Neural progenitor cell (in vitro differentiated cells): ENCODE data around the gene PADI2. TPM values are rescaled to one million over a fixed set of nuclear protein-coding genes. Genes with fewer than 3 reads are reported as not detected.

Experiments
- DNase-seq: peaks from one replicate; pipeline ENCODE4 v3.0.0-alpha.2; 2016; ENCODE audit warnings: low spot score
- H2AFZ ChIP-seq: fragments of 200-600 bp; sonication (generic); replicated peaks from 2 replicates; pipeline ENCODE4 v1.6.1; 2016; ENCODE audit warnings: antibody characterized with exemption
- H3F3A ChIP-seq: fragments of 200-600 bp; sonication (generic); 2 replicates; pipeline ENCODE4 v1.6.1; 2016; ENCODE audit warnings: antibody characterized with exemption, low read depth
- H3K27ac ChIP-seq: fragments of 200-600 bp; sonication (generic); 2 replicates; pipeline ENCODE4 v1.5.1; 2016; ENCODE audit warnings: mild to moderate bottlenecking
- H3K27me3 ChIP-seq: fragments of 200-600 bp; sonication (generic); 2 replicates; pipeline ENCODE4 v1.6.1; 2016; ENCODE audit warnings: mild to moderate bottlenecking, moderate library complexity
- H3K36me3 ChIP-seq: fragments of 200-600 bp; sonication (generic); 2 replicates; pipeline ENCODE4 v1.5.1; 2016
- H3K4me1 ChIP-seq: fragments of 200-600 bp; sonication (generic); 2 replicates; pipeline ENCODE4 v1.6.1; 2016; ENCODE audit warnings: mixed run types
- H3K4me2 ChIP-seq: fragments of 200-600 bp; sonication (generic); 2 replicates; pipeline ENCODE4 v1.6.1; 2016
- H3K4me3 ChIP-seq: fragments of 200-600 bp; sonication (generic); 2 replicates; pipeline ENCODE4 v1.5.1; 2016
- H3K79me2 ChIP-seq: fragments of 200-600 bp; sonication (generic); 2 replicates; pipeline ENCODE4 v1.6.1; 2016; ENCODE audit warnings: low read depth
- H3K9ac ChIP-seq: fragments of 200-600 bp; sonication (generic); 2 replicates; pipeline ENCODE4 v1.6.1; 2016
- H3K9me3 ChIP-seq: fragments of 200-600 bp; sonication (generic); 2 replicates; pipeline ENCODE4 v1.5.1; 2016; ENCODE audit warnings: low read depth
- H4K20me1 ChIP-seq: fragments of 200-600 bp; sonication (generic); 2 replicates; pipeline ENCODE4 v1.6.1; 2016; ENCODE audit warnings: low read depth
- H3K27ac Mint-ChIP-seq: 3 replicates; pipeline ENCODE4 v1.8.0; 2021; ENCODE audit warnings: mixed read lengths
- H3K27me3 Mint-ChIP-seq: 2 replicates; pipeline ENCODE4 v1.8.0; 2022; ENCODE audit warnings: low read depth, mild to moderate bottlenecking, inconsistent platforms, moderate library complexity, mixed read lengths; ENCODE audit not compliant: insufficient read depth
- H3K36me3 Mint-ChIP-seq: 3 replicates; pipeline ENCODE4 v1.8.0; 2021; ENCODE audit warnings: mixed read lengths
- H3K4me1 Mint-ChIP-seq: 3 replicates; pipeline ENCODE4 v1.8.0; 2021; ENCODE audit warnings: mixed read lengths
- H3K4me3 Mint-ChIP-seq: 3 replicates; pipeline ENCODE4 v1.8.0; 2021; ENCODE audit warnings: mild to moderate bottlenecking, moderate library complexity, mixed read lengths
- H3K9me3 Mint-ChIP-seq: 3 replicates; pipeline ENCODE4 v1.8.0; 2020; ENCODE audit warnings: mixed read lengths
- EZH2 ChIP-seq: fragments of 200-600 bp; sonication (generic); IDR thresholded peaks from 2 replicates; pipeline ENCODE4 v1.6.1; 2017; ENCODE audit warnings: antibody characterized with exemption, mild to moderate bottlenecking, moderate library complexity
- EZH2phosphoT487 ChIP-seq: fragments of 200-600 bp; sonication (generic); IDR thresholded peaks from 2 replicates; pipeline ENCODE4 v1.6.1; 2017; ENCODE audit warnings: antibody characterized with exemption
- total RNA-seq: library from RNA; depleted of rRNA; stranded (reverse); fragments of >200 nt; gene quantifications from 2 replicates; pipeline ENCODE4 v1.2.3, GENCODE V29; 2015; ENCODE audit warnings: low replicate concordance
- TF ChIP-seq, protein P1 (sequence below): fragments of 200-600 bp; sonication (generic); IDR thresholded peaks from 2 replicates; pipeline ENCODE4 v1.5.1; 2017; ENCODE audit warnings: antibody characterized with exemption, mild to moderate bottlenecking

The PADI2 gene
- total RNA-seq, 1 donor from 2014 or later, result 0.77 TPM

DNA sequence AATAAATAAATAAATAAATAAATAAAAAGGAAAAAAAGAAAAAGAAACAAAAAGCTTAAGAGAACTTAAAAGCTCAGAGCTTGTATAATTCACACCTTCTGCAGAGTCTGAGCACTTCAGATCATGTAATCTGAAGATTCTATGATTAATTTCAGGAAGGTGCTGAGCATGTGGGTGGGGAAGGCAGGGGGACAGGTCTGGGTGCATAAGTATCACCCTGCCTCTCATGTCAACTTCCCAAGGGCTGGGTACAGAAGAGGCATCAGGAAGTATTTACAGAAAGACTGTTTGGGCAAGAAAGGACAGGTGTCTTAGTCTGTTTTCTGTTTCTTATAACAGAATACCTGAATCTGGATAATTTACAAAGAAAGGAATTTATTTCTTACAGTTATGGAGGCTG is 20.4 kb upstream of the PADI2 start:
- no peaks in the 10 kb centered on the region for H3K27me3 ChIP-seq
- no peaks in the 10 kb centered on the region for H3F3A ChIP-seq
- DNase-seq, result no peak
- H3K36me3 ChIP-seq, result no peaks in the 10 kb centered on the region
- no peaks in the 10 kb centered on the region for H3K4me1 ChIP-seq
- TF ChIP-seq, protein P1, sequence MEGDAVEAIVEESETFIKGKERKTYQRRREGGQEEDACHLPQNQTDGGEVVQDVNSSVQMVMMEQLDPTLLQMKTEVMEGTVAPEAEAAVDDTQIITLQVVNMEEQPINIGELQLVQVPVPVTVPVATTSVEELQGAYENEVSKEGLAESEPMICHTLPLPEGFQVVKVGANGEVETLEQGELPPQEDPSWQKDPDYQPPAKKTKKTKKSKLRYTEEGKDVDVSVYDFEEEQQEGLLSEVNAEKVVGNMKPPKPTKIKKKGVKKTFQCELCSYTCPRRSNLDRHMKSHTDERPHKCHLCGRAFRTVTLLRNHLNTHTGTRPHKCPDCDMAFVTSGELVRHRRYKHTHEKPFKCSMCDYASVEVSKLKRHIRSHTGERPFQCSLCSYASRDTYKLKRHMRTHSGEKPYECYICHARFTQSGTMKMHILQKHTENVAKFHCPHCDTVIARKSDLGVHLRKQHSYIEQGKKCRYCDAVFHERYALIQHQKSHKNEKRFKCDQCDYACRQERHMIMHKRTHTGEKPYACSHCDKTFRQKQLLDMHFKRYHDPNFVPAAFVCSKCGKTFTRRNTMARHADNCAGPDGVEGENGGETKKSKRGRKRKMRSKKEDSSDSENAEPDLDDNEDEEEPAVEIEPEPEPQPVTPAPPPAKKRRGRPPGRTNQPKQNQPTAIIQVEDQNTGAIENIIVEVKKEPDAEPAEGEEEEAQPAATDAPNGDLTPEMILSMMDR, result no peak
- TF ChIP-seq EZH2phosphoT487 (no peak), EZH2 (no peak)
- H3K4me3 Mint-ChIP-seq, result no peak overlapping the region
- H3K27me3 Mint-ChIP-seq, result peaks cover 2% of the 10 kb centered on the region
- H3K27ac Mint-ChIP-seq, result no peak overlapping the region
- no peaks in the 10 kb centered on the region for H3K9me3 ChIP-seq
- H3K27ac ChIP-seq, result no peak overlapping the region
- no peaks in the 10 kb centered on the region for H3K79me2 ChIP-seq
- no peak overlapping the region for H2AFZ ChIP-seq
- no peak overlapping the region for H3K9ac ChIP-seq
- no peak overlapping the region for H3K4me2 ChIP-seq
- no peaks in the 10 kb centered on the region for H4K20me1 ChIP-seq
- peaks cover 11% of the 10 kb centered on the region for H3K4me1 Mint-ChIP-seq
- no peaks in the 10 kb centered on the region for H3K9me3 Mint-ChIP-seq
- no peaks in the 10 kb centered on the region for H3K36me3 Mint-ChIP-seq
- H3K4me3 ChIP-seq, result no peak overlapping the region

GRCh38 chr1:17137441-17137840 is 18.2 kb upstream of the PADI2 start:
- no peaks in the 10 kb centered on the region for H3K36me3 Mint-ChIP-seq
- H3K27ac Mint-ChIP-seq, result no peak overlapping the region
- Histone ChIP-seq H3F3A (no peaks in the 10 kb centered on the region), H4K20me1 (no peaks in the 10 kb centered on the region), H3K4me3 (no peak overlapping the region), H3K4me1 (no peaks in the 10 kb centered on the region), H3K36me3 (no peaks in the 10 kb centered on the region), H3K4me2 (no peak overlapping the region), H3K27me3 (no peaks in the 10 kb centered on the region), H3K79me2 (no peaks in the 10 kb centered on the region), H3K9me3 (no peaks in the 10 kb centered on the region), H2AFZ (no peak overlapping the region), H3K9ac (no peak overlapping the region), H3K27ac (no peak overlapping the region)
- no peak for DNase-seq
- no peak overlapping the region for H3K4me3 Mint-ChIP-seq
- H3K4me1 Mint-ChIP-seq, result peaks cover 11% of the 10 kb centered on the region
- H3K27me3 Mint-ChIP-seq, result peaks cover 2% of the 10 kb centered on the region
- TF ChIP-seq EZH2 (no peak), EZH2phosphoT487 (no peak)
- TF ChIP-seq, protein P1, result no peak
- no peaks in the 10 kb centered on the region for H3K9me3 Mint-ChIP-seq

DNA sequence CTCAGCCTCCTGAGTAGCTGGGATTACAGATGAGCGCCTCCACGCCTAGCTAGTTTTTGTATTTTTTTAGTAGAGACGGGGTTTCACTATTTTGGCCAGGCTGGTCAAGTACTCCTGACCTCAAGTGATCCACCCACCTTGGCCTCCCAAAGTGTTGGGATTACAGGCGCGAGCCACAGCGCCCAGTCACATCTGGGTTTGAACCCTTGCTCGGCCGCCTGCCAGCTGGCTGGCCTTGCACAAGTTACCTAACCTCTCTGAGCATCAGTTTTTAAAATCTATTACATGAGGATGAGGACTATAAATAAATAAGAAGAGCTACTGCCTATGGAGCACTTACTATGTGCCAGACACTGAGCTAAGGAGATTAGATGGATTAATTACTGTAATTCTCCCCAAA is 17.7 kb upstream of the PADI2 start:
- H3K9me3 Mint-ChIP-seq, result no peaks in the 10 kb centered on the region
- Histone ChIP-seq H3K9me3 (no peaks in the 10 kb centered on the region), H2AFZ (no peak overlapping the region), H3K27ac (no peak overlapping the region), H3K79me2 (no peaks in the 10 kb centered on the region), H3K27me3 (no peaks in the 10 kb centered on the region), H3K4me2 (no peak overlapping the region), H3K4me3 (no peak overlapping the region), H3K36me3 (no peaks in the 10 kb centered on the region), H3K4me1 (no peaks in the 10 kb centered on the region), H4K20me1 (no peaks in the 10 kb centered on the region), H3K9ac (no peak overlapping the region), H3F3A (no peaks in the 10 kb centered on the region)
- no peak overlapping the region for H3K4me3 Mint-ChIP-seq
- H3K27ac Mint-ChIP-seq, result no peak overlapping the region
- TF ChIP-seq, protein P1, result no peak
- TF ChIP-seq EZH2phosphoT487, result no peak
- H3K27me3 Mint-ChIP-seq, result peaks cover 4% of the 10 kb centered on the region
- H3K36me3 Mint-ChIP-seq, result no peaks in the 10 kb centered on the region
- no peak for DNase-seq
- peaks cover 11% of the 10 kb centered on the region for H3K4me1 Mint-ChIP-seq

- Histone ChIP-seq H3K27me3 (no peaks in the 10 kb centered on the region), H3K9ac (no peak overlapping the region), H3K27ac (no peak overlapping the region), H3K36me3 (no peaks in the 10 kb centered on the region), H4K20me1 (no peaks in the 10 kb centered on the region), H3K79me2 (no peaks in the 10 kb centered on the region), H3K4me3 (no peak overlapping the region), H2AFZ (no peak overlapping the region), H3K4me1 (no peaks in the 10 kb centered on the region), H3K4me2 (no peak overlapping the region), H3F3A (no peaks in the 10 kb centered on the region), H3K9me3 (no peaks in the 10 kb centered on the region)
- TF ChIP-seq EZH2 (no peak), EZH2phosphoT487 (no peak)
- TF ChIP-seq, protein P1, result no peak
- no peak for DNase-seq
- H3K36me3 Mint-ChIP-seq, result no peaks in the 10 kb centered on the region
- H3K4me3 Mint-ChIP-seq, result no peak overlapping the region
- no peaks in the 10 kb centered on the region for H3K9me3 Mint-ChIP-seq
- peaks cover 7% of the 10 kb centered on the region for H3K27me3 Mint-ChIP-seq
- H3K4me1 Mint-ChIP-seq, result peaks cover 11% of the 10 kb centered on the region
- H3K27ac Mint-ChIP-seq, result no peak overlapping the region
These were observed 16.9 kb upstream of the PADI2 start for GRCh38 chr1:17136145-17136544.
